Measurements from ENCODE around the gene ZNF583.

Gene ZNF583

DNA sequence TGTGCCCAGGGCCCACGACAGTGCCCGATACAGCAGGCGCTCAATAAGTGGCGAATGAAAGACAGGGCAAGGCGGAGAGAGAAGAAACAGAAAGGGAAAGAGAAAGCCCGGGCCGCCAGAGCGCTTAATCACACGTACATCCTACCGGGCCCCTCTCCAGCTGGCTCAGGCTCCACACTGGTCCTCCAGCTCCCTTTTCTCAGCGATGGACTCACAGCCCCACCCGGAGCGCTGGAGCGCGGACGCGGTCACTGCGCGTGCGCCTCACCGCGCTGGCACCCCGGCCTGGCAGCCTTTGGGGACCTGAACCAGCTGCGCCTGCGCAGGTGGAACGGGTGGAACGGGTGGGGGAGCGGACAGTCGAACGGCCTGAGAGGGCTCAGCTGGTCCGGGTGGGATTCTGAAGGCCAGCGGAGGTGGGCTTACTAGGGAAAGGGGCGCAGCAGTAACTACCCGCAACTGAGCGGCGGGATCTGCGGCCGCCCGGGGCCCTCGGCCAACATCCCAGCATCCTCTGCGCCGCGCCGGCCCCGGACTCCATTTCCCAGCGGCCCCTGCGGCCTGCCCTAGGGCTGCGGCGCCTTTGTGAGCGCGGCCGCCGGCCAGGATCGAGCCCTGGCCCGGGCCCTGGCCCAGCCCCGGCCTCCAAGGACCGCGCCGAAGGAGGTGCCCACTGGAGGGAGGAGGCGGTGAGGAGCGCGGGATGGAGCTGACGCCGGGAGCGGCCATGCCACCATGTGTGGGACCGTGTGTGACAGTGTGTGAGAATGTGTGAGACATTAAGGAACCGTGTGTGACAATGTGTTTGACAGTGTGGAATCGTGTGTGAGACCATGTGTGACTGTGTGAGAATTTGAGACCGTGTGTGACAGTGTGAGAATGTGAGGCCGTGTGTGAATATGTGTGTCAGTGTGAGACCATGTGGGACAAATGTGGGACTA, at the start of gene ZNF583:
Gene ZNF583, plus strand, starts transcription at position 569 of the 941 bp plus-strand sequence. CDS start 2,783 bp downstream, outside the sequence.
- DNase-seq (ENCODE audit: extremely low read depth in 1 of 2, low read depth in 1 of 2) = peak; percentile 76 to 82

DNA sequence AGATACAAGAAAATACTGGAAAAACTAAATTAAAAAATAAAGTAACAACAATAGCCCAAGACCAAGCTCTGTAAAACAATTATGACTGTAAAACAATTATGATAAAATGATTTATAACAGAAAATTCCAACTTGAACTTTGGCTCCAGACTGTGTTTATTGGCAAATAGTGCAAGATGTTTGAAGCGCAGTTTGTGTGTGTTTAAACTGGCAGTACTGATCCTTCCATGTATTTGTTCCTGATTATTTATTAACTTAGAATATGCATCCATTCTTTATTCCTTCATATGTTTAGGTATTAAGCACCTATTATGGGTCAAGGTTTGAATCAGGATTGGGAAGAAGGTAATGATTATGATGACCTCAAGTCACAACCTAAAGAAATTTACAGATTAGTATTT, 48.6 kb upstream of the ZNF583 start:
- no peak for DNase-seq (ENCODE audit: extremely low read depth in 1 of 2, low read depth in 1 of 2)

GRCh38 chr19:56356944-56357343, 47.2 kb upstream of the ZNF583 start:
- no peak for DNase-seq (ENCODE audit: extremely low read depth in 1 of 2, low read depth in 1 of 2)

DNA sequence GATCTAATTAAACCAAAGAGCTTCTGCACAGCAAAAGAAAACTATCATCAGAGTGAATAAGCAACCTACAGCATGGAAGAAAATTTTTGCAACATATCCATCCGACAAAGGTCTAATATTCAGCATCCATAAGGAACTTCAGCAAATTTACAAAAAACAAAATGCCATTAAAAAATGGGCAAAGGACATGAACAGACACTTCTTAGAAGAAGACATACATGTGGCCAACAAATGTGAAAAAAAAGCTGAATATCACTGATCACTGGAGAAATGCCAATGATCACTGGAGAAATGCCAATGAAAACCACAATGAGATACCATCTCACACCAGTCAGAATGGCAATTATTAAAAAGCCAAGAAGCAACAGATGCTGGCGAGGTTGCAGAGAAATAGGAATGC, 43.3 kb upstream of the ZNF583 start:
- no peak for DNase-seq (ENCODE audit: extremely low read depth in 1 of 2, low read depth in 1 of 2)

DNA sequence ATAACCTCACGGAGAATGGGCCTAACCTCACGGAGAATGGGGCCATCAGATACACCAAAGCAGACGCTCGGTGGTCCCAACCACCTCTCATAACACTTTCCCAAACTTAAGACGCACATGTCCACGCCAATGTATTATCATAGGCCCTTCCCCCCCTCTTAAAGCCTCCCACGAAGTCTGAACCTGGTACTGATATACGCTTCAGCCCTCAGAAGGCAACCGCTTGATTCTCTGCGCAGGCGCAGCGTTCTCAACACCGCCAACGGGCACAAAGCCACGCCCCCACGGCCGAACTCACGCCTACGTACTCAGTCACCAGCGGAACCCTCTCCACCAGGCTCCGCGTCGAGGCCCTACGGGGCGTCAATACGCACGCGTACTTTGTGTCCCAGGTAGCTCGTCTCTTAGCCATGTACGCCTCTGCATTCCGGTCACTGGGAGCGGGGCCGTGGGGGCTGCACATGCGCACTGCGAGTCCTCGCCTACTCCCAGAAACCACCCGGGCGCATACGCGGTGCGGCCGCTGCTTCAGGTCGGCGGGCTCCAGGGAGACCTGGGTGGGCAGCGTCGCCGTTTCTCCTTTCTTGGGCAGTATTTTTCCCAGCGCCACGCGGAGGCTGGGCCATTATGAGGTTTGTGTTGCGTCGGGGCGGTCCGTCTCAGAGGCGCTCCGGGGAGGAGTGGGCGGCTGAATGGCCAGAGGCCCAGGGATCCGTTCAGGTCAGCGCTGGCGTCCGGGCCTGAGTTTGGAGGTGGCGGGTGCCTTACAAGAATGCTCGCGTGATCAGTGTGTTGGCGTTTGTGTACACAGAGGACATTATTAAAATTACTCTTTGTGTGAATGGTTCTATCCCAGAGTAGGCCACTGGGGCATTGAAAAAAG, 36.1 kb upstream of the ZNF583 start:
- DNase-seq (ENCODE audit: extremely low read depth in 1 of 2, low read depth in 1 of 2) = peak; percentile 63 to 80

DNA sequence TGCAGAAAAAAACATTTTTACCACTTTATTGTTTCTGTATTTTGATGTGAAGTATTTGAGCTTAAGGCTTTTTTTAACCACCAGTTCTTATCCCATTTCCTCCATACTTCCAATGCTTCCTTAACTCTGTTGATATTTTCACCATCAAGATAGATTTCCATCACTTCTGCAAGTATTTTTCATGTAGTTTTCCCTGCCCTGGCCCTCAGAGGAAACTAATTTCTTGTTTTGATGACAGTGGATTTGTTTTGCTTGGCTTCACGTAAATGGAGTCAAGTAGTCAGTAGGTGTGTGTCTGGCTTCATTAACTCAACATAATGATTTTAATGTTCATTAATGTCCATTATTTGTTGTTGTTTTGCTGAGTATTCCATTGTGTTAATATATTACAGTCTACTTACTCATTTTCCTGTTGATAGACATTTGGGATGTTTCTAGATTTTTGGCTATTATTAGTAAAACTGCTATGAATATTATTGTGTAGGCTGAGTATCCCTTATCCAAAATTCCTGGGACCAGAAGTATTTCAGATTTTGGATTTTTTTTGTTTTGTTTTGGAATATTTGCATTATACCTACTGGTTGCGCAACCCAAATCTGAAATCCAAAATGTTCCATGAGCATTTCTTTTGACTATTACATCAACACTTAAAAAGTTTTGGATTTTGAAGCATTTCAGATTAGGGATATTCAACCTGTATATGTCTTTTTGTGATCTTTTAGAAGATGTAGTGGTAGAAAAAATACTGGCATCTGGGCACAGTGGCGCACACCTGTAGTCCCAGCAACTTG, 34.1 kb upstream of the ZNF583 start:
- no peak for DNase-seq (ENCODE audit: extremely low read depth in 1 of 2, low read depth in 1 of 2)

DNA sequence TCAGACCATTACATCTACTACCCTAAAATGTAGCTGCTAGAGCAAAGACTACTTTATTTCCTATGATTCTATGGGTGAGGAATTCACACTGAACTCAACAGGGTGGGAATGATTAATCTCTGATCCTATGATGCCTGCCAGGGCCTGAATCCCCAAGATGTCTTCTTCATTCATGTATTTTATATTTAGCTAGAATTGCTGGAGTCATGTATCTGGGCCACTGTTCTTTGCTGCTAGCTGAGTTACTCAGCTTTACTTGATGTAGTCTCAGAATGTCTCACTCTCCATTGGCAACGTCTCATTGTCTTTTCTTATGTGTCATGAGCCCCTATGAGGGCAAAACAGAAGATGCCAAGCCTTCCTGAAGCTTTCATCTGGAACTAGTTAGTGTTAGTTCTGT, 31.9 kb upstream of the ZNF583 start:
- DNase-seq (ENCODE audit: extremely low read depth in 1 of 2, low read depth in 1 of 2) = no peak

- no peak for DNase-seq (ENCODE audit: extremely low read depth in 1 of 2, low read depth in 1 of 2)
Observed at GRCh38 chr19:56377105-56377924, 26.8 kb upstream of the ZNF583 start.

- DNase-seq (ENCODE audit: extremely low read depth in 1 of 2, low read depth in 1 of 2) = no peak
Observed at GRCh38 chr19:56383826-56384605, 20.1 kb upstream of the ZNF583 start.

- peak; percentile 70 to 88 for DNase-seq (ENCODE audit: extremely low read depth in 1 of 2, low read depth in 1 of 2)
Observed at GRCh38 chr19:56393119-56394012, 10.8 kb upstream of the ZNF583 start, which contains the start of gene ZNF582. TSS of gene ZNF582 (minus strand) at chr19:56393534. CDS start at chr19:56391752, 1,782 bp downstream.

- DNase-seq (ENCODE audit: extremely low read depth in 1 of 2, low read depth in 1 of 2) = no peak
Observed at GRCh38 chr19:56398809-56399208, 5.3 kb upstream of the ZNF583 start.

DNA sequence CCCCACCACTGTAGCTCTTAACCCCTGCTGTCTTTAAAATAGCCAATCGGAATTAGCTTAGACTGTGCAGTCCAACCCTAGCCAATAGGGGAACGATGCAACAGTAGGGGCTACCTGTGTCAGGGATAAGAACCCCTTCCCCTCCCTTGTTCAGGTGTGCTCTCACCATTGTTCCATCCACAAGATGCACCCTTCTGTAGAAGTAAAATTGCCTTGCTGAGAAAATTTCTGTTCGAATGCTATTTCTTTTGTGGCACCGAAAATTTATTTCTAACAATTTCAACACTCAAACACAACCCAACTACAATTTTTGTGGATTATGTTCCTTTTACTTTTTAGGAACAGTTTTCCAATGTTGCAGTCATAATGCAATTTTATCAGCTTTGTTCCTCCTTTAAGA, 3.6 kb upstream of the ZNF583 start:
- no peak for DNase-seq (ENCODE audit: extremely low read depth in 1 of 2, low read depth in 1 of 2)

DNA sequence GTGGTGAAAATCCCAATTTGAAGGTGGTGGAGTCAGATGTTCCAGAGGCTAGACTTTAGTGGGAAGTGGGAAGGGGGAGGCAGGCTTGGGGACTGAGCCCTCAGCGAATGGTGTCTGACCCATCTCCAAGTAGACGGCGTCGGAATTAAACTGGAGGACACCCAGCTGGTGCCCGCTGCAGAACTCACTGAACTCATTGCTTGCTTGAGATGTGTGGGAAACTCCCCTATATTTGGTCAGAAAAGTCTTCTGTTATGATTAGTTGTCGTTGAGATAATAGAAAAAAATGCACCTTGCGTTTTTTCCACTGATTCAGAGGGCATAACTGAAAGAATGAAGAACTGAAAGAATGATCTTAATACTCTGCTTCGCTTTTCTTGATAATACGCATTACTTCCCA, 871 bp upstream of the ZNF583 start:
- no peak for DNase-seq (ENCODE audit: extremely low read depth in 1 of 2, low read depth in 1 of 2)

GRCh38 chr19:56404705-56405056, 549 bp downstream of the ZNF583 start:
- no peak for DNase-seq (ENCODE audit: extremely low read depth in 1 of 2, low read depth in 1 of 2)

DNA sequence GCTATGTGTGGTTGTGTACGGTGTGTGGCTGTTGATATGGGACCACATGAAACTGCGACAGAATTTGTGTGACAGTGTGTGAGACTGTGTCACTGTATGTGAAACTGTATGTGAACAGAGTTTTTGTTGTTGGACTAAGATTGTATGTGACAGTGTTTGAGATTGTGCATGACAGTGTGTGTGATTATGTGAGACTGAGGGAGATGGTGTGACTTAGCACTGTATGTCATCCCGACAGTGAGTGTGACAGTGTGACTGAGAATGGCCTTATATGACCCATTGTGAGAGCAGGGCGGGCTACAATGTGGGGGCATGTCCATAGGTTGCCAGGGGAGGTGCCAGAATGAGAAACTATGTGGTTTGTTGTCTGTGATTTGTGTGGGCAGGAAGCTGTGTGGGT, 930 bp downstream of the ZNF583 start:
- DNase-seq (ENCODE audit: extremely low read depth in 1 of 2, low read depth in 1 of 2) = no peak

GRCh38 chr19:56423276-56423984, 19.3 kb downstream of the ZNF583 start:
- no peak for DNase-seq (ENCODE audit: extremely low read depth in 1 of 2, low read depth in 1 of 2)

- DNase-seq (ENCODE audit: extremely low read depth in 1 of 2, low read depth in 1 of 2) = no peak
Observed at GRCh38 chr19:56423985-56424353, 19.8 kb downstream of the ZNF583 start.

Data from stimulated activated CD8-positive, alpha-beta memory T cell treated with anti-CD3 and anti-CD28 coated beads, Interleukin-7, amount 100 ng/mL, for 48 hours (primary cell).